22Rv1 (cell line): ENCODE results near the gene PDE4B.

Experiments used
- ZFX ChIP-seq: fragments of 450-650 bp; IDR thresholded peaks from 2 replicates; pipeline ENCODE4 v1.6.1; 2017; ENCODE audit warnings: antibody characterized with exemption, borderline replicate concordance
- TF ChIP-seq, protein P1 (sequence below): fragments of 450-650 bp; IDR thresholded peaks from 2 replicates; pipeline ENCODE4 v1.5.1; 2017; ENCODE audit warnings: mild to moderate bottlenecking

DNA sequence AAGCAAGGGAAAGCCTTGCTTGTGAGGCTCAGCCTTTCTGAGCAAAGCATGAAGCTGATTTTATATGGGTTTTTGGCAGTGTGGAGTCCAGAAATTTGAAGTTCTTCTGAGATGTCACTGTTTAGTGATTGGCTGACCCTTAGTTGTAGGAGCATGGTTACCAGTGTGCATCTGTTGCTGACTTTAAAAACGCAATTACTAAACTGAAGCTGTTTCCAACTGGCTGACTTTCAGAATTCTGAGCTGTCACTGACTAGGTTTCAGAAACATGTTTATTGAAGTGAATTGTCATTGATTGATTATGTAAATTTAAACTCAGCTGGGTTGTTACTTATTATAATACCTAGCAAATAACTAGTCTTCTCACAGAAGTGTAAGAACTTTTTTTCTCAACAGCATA is 89.4 kb downstream of the PDE4B start:
- TF ChIP-seq, protein P1, sequence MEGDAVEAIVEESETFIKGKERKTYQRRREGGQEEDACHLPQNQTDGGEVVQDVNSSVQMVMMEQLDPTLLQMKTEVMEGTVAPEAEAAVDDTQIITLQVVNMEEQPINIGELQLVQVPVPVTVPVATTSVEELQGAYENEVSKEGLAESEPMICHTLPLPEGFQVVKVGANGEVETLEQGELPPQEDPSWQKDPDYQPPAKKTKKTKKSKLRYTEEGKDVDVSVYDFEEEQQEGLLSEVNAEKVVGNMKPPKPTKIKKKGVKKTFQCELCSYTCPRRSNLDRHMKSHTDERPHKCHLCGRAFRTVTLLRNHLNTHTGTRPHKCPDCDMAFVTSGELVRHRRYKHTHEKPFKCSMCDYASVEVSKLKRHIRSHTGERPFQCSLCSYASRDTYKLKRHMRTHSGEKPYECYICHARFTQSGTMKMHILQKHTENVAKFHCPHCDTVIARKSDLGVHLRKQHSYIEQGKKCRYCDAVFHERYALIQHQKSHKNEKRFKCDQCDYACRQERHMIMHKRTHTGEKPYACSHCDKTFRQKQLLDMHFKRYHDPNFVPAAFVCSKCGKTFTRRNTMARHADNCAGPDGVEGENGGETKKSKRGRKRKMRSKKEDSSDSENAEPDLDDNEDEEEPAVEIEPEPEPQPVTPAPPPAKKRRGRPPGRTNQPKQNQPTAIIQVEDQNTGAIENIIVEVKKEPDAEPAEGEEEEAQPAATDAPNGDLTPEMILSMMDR: no peak
- no peak for TF ChIP-seq ZFX
